ENCODE data around the gene PDE11A.
"Not testable (repeated sequence)": the region's sequence is repeated elsewhere in the genome, so short reads cannot be mapped to it uniquely, and the experiment has no call there.

PDE11A gene

DNA sequence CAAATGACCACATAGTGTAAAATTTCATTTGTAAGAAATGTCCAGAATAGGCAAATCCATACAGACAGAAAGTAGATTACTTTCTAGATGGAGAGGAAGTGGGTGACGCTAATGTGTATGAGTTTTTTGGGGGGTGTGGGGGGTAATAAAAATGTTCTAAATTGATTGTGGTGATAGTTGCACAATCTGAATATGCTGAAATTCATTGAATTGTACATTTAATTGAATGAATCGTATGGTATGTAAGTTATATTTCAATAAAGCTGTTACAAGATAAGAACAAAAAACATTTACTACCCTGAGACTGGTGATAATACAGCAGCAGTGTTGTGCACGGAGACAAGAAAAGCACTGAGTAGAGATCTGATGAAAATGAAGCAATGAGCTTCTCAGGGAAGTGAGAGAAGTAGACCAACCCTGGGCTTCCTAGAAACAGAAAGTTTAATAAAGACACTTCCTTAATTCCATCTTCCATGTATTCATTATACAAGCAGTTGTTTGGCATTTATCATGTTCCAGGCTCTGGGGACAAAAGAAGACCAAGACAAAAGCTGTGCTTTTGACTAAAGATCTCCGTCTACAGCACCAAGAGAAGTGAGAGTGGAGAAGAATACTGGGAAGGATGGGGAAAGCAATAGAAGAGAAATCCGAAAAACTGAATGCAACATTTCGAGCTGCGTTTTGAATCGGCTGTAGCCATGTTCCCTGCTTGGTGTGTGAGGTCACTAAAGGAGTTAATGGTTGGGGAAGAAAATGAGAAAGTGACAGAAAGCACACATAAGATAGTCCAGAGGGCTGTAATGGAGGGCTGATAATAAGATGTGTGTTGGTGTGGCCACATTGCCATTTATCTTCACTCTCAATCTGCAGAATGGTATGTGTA is 1.8 kb upstream of the PDE11A start:
- no peak for DNase-seq

DNA sequence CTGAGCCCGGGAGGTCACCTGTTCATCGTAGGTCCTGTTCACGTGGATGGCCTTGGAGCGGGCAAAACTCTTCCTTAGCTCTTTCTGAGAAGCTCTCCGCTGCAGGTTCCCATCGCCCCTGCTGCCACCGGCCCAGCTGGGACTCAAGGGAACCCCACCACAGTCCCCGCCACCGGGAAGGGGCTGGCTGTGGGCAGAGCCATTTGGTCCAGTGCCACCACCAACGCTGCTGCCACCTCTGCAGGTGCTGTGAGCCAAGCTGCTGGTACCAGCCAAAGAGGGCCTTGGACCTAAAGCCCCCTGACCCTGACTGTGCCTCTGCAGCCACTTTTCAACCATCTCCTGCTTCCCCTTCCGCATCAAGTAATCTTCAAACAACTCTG is 586 bp downstream of the PDE11A start:
- DNase-seq = no peak

GRCh38 chr2:178070824-178071223 is 1.8 kb downstream of the PDE11A start:
- DNase-seq = peak; percentile 89

GRCh38 chr2:178069551-178069950 is 3.0 kb downstream of the PDE11A start:
- peak; percentile 88 for DNase-seq

- peak; percentile 64 for DNase-seq
These were observed 3.6 kb downstream of the PDE11A start for GRCh38 chr2:178068823-178069454.

DNA sequence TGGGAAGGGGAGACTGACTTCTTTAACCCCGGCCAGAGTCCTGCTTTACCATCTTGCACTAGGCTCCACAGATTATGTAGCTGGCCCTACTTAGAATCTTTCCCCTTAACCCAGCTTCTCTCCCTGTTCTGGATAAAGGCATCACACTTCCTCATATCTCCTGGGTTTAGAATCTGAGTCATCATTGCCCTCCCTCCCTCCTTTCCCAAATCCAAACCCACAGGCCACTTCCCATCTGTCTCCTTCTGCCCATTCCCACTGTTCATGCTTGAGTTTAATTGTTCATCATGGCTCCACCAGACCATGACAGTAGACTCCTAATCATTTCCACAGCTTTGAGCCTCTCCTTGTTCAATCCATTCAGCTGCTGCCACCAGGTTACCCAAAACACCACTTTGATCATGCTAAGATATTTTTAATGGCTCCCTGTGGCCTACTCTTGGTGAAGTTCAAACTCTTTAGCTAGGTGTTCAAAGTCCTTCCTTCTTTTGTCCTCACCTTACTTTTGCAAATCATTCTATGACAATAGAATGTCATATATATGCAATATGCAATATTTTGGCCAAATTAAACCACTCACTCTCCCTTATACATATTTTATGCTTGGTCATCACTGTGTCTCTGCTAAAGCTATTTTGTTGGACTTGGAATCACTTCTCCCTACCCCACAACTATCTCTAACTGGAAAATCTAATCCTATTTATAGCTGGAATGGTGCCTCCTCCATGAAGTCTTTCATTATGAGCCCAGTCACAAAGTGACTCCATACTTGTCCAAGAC is 5.5 kb downstream of the PDE11A start:
- peak; percentile 98 for DNase-seq

GRCh38 chr2:178066324-178066723 is 6.3 kb downstream of the PDE11A start:
- no peak for DNase-seq

- DNase-seq = no peak
These were observed 12.9 kb downstream of the PDE11A start for GRCh38 chr2:178059681-178060080.

- DNase-seq = no peak
These were observed 13.5 kb downstream of the PDE11A start for GRCh38 chr2:178059111-178059510.

DNA sequence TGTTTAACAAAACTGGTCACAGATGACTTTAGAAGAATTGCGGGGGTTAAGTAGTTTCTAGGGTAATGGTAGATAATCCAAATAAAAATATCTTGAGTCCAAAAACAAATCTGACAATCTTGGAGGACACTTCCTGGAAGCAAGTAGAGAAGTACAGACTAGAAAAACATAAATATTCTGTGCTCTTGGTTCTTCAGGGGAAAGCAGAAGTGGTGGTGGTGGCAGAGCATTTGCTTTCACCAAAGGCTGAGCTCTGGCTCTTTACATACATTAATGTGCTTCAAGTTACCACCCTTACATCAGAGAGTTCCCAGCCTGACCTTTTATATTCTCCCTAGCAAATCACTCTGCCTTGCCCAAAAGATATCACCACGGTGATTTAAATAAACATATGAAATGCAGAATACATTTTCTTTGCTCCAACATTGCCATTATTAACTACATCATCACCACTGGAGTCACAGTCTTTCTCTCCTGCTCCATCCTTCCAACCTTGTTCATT is 15.3 kb downstream of the PDE11A start:
- DNase-seq = no peak

GRCh38 chr2:178056345-178056744 is 16.2 kb downstream of the PDE11A start:
- no peak for DNase-seq

- not testable (repeated sequence) for DNase-seq
These were observed 21.3 kb downstream of the PDE11A start for GRCh38 chr2:178051257-178051656.

- DNase-seq = no peak
These were observed 25.2 kb downstream of the PDE11A start for GRCh38 chr2:178047391-178047790.

- no peak for DNase-seq
These were observed 27.7 kb downstream of the PDE11A start for GRCh38 chr2:178044836-178045235.

GRCh38 chr2:178043266-178043665 is 29.3 kb downstream of the PDE11A start:
- no peak for DNase-seq

GRCh38 chr2:178033583-178033982 is 39.0 kb downstream of the PDE11A start:
- DNase-seq = not testable (repeated sequence)

DNA sequence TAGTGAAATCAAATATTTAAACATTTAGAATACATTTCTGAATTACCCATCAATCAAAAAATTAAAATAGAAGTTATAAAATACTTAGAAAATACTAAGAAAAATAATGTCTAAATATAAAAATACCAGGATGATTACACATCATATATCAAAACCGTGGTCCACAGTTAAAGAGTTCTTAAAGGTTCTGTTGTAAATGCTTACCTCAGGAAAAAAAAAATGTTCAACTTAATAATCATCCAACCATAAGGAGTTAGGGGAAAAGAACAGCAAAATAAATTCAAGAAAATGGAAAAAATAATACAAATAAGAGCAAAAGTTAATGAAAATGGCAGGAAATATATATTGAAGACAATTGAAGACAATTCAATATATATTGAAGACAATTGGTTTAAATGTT is 43.2 kb downstream of the PDE11A start:
- no peak for DNase-seq

GRCh38 chr2:178025551-178026185 is 46.9 kb downstream of the PDE11A start:
- no peak for DNase-seq

GRCh38 chr2:178018141-178018540 is 54.4 kb downstream of the PDE11A start:
- no peak for DNase-seq

DNA sequence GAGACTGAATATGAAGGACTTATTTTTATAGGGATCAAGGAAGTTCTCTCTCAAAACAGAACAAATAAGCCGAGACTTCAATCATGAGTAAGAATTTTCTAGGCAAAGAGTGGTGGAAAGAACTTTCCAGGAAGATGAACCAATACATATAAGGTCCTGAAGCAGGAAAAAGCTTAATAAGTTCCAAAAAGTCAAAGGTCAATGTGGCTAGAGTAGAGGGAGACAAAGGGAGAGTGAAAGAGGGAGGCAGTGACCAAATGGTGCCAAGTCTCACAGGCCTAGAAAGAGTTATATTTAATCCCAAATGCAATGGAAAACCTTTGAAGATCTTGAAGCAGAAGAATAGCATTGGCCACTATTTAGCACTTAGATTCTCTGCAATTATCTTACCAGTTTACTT is 56.0 kb downstream of the PDE11A start:
- no peak for DNase-seq

GRCh38 chr2:178012639-178013038 is 59.9 kb downstream of the PDE11A start:
- DNase-seq = no peak

DNA sequence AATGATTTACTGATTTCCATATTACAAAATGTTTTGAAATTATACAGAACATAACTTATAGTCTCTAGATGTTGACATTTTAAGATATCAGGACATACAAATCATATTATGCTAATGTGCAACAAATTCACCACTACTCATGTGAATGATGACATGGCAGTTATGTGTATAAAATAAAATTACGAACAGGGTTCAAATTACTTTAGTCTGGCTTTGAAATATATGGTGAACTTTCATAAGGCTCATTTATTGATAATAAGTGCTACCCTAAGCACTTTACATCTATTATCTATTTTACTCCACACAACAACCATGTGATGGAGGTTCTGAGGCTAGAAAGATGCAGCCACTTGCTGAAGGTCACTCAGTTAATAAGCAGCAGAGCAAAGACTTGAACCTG is 62.8 kb downstream of the PDE11A start:
- no peak for DNase-seq

Measured in NCI-H510A treated with DMSO at 0.1 percent for 48 hours (cell line).